Prostate gland (tissue), 2 donors: Measurements from ENCODE around the gene OR52M1. TPM values are rescaled to one million over a fixed set of nuclear protein-coding genes. Genes with fewer than 3 reads are reported as not detected.

Experiments
- DNase-seq: peaks from one replicate; pipeline ENCODE4 v3.0.0-alpha.2; 2019; ENCODE audit warnings: low spot score
- H3K27ac ChIP-seq, 2 donors: fragments of 200-600 bp; sonication (generic); 2 replicates each; pipeline ENCODE4 v1.5.1; 2017 to 2019
- H3K27me3 ChIP-seq: fragments of 200-600 bp; sonication (generic); replicated peaks from 2 replicates; pipeline ENCODE4 v1.5.1; 2019; ENCODE audit not compliant: insufficient read depth
- H3K36me3 ChIP-seq, 2 donors: fragments of 200-600 bp; sonication (generic); 1 replicate in 1 of 2; 2 replicates in 1 of 2; pipeline versions ENCODE4 v1.5.1 to v1.8.1; 2017 to 2019
- H3K4me1 ChIP-seq: fragments of 200-600 bp; sonication (generic); replicated peaks from 2 replicates; pipeline ENCODE4 v1.5.1; 2019
- H3K4me3 ChIP-seq, 2 donors: fragments of 200-600 bp; sonication (generic); 2 replicates each; pipeline ENCODE4 v1.5.1; 2017 to 2019
- H3K9me3 ChIP-seq: fragments of 200-600 bp; sonication (generic); 2 replicates; pipeline ENCODE4 v1.5.1; 2017
- POLR2A ChIP-seq: fragments of 450-650 bp; IDR thresholded peaks from one replicate; pipeline ENCODE4 v1.6.1; 2016; ENCODE audit warnings: antibody characterized with exemption, mild to moderate bottlenecking
- POLR2AphosphoS5 ChIP-seq: sonication (generic); formaldehyde crosslinking; IDR thresholded peaks from one replicate; pipeline ENCODE4 v1.6.1; 2017; ENCODE audit warnings: antibody characterized with exemption
- WGBS: methylation state at CpG from one replicate; pipeline ENCODE4 v1.1.5; 2018; 5-methylcytosine and 5-hydroxymethylcytosine counted together
- intact Hi-C: fragments of 100-400 bp; cut with DNase I; formaldehyde crosslinking; loops from one replicate; pipeline ENCODE4 v1.14.2; 2022
- total RNA-seq, 2 donors: library from RNA; depleted of rRNA; stranded (reverse); fragments of >200 nt; gene quantifications; one replicate each; pipeline ENCODE4 v1.1.0, GENCODE V29; 2016
- TF ChIP-seq, protein P1 (sequence below), 4 experiments: fragments of 200-600 bp in 2 of 4; fragments of 450-650 bp in 2 of 4; sonication (generic) in 2 of 4; IDR thresholded peaks; 1 replicate in 3 of 4; 2 replicates in 1 of 4; pipeline ENCODE4 v1.5.1; 2016 to 2019; ENCODE audit warnings: antibody characterized with exemption in 4 of 4, mild to moderate bottlenecking in 2 of 4, moderate library complexity in 2 of 4

OR52M1 gene
- total RNA-seq, 2 donors from 2014 or later: not detected

DNA sequence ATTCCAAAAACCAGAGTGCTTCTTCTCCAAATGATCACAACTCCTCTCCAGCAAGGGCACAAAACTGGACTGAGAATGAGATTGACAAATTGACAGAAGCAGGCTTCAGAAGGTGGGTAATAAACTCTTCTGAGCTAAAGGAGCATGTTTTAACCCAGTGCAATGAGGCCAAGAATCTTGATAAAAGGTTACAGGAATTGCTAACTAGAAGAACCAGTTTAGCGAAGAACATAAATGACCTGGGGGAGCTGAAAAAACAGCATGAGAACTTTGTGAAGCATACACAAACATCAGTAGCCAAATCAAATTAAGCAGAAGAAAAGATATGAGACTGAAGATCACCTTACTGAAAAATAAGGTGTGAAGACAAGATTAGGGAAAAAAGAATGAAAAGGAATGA, 15.5 kb downstream of the OR52M1 start:
- Histone ChIP-seq H3K36me3 (no peaks in the 10 kb centered on the region), H3K27me3 (no peaks in the 10 kb centered on the region), H3K9me3 (no peaks in the 10 kb centered on the region), H3K4me1 (peaks cover 3% of the 10 kb centered on the region), H3K27ac (no peak overlapping the region), H3K4me3 (no peak overlapping the region)
- intact Hi-C loops: no loop called here
- DNase-seq: no peak
- 44% methylated on average over 1 of the region's 1 CpG for WGBS
- TF ChIP-seq, protein P1, sequence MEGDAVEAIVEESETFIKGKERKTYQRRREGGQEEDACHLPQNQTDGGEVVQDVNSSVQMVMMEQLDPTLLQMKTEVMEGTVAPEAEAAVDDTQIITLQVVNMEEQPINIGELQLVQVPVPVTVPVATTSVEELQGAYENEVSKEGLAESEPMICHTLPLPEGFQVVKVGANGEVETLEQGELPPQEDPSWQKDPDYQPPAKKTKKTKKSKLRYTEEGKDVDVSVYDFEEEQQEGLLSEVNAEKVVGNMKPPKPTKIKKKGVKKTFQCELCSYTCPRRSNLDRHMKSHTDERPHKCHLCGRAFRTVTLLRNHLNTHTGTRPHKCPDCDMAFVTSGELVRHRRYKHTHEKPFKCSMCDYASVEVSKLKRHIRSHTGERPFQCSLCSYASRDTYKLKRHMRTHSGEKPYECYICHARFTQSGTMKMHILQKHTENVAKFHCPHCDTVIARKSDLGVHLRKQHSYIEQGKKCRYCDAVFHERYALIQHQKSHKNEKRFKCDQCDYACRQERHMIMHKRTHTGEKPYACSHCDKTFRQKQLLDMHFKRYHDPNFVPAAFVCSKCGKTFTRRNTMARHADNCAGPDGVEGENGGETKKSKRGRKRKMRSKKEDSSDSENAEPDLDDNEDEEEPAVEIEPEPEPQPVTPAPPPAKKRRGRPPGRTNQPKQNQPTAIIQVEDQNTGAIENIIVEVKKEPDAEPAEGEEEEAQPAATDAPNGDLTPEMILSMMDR (IDR thresholded peaks at IDR 0.05): no peak
- no peak for TF ChIP-seq POLR2AphosphoS5

DNA sequence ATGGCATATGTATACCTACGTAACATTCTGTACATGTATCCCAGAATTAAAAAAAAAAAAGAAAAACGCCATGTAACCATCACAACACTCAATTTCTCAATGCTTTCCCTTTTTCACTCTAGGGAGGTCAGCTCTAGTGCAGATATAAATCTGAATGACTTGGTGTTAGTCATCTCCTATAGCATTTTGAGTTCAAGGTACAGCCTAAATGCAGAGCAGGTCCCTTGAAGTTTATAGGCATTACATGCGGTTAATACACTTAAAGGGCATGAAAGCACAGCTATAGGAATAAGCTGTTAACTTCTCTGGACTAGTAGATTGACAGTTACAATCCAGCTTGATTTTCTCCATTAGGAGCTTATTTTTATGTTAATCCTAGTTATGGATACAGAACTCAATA, 20.4 kb downstream of the OR52M1 start:
- 78% methylated on average over 3 of the region's 3 CpGs for WGBS
- Histone ChIP-seq H3K4me3 (no peak overlapping the region), H3K9me3 (no peaks in the 10 kb centered on the region), H3K27me3 (no peaks in the 10 kb centered on the region), H3K36me3 (no peaks in the 10 kb centered on the region), H3K4me1 (no peaks in the 10 kb centered on the region), H3K27ac (no peak overlapping the region)
- no peak for DNase-seq
- intact Hi-C loops: no loop called here
- no peak for TF ChIP-seq POLR2AphosphoS5
- TF ChIP-seq, protein P1 (IDR thresholded peaks at IDR 0.05): no peak
- TF ChIP-seq POLR2A: no peak

DNA sequence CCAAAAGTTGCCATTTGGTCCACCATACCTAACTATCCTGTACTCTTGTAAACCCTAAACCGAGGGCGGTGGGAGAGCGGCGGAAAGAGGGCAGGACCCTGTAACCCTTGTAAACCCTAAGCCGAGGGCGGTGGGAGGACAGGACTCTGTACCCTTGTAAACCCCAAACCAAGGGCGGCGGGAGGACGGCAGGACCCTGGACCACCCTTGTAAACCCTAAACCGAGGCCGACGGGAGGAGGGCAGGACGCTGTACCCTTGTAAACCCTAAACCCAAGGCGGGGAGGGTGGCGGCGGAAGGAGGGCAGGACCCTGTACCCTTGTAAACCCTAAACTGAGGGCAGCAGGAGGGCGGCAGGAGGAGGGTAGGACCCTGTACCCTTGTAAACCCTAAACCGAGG, 24.1 kb downstream of the OR52M1 start:
- WGBS: 94% methylated on average over 18 of the region's 18 CpGs
- TF ChIP-seq, protein P1 (IDR thresholded peaks at IDR 0.05): no peak
- TF ChIP-seq POLR2A: no peak
- TF ChIP-seq POLR2AphosphoS5: no peak
- no peak overlapping the region for H3K4me3 ChIP-seq
- no peak overlapping the region for H3K27ac ChIP-seq
- H3K36me3 ChIP-seq: no peaks in the 10 kb centered on the region
- no peaks in the 10 kb centered on the region for H3K4me1 ChIP-seq
- intact Hi-C loops: no loop called here
- DNase-seq: no peak
- no peaks in the 10 kb centered on the region for H3K9me3 ChIP-seq
- no peaks in the 10 kb centered on the region for H3K27me3 ChIP-seq

GRCh38 chr11:4576880-4577279, 31.9 kb downstream of the OR52M1 start:
- H3K27me3 ChIP-seq: no peaks in the 10 kb centered on the region
- no peaks in the 10 kb centered on the region for H3K36me3 ChIP-seq
- no peak overlapping the region for H3K4me3 ChIP-seq
- DNase-seq: no peak
- H3K9me3 ChIP-seq: no peaks in the 10 kb centered on the region
- TF ChIP-seq POLR2A (no peak), POLR2AphosphoS5 (no peak)
- TF ChIP-seq, protein P1 (IDR thresholded peaks at IDR 0.05): no peak
- no peaks in the 10 kb centered on the region for H3K4me1 ChIP-seq
- 52% methylated on average over 3 of the region's 3 CpGs for WGBS
- intact Hi-C loops: no loop called here
- no peak overlapping the region for H3K27ac ChIP-seq

GRCh38 chr11:4577761-4578160, 32.8 kb downstream of the OR52M1 start:
- no peaks in the 10 kb centered on the region for H3K9me3 ChIP-seq
- no peaks in the 10 kb centered on the region for H3K36me3 ChIP-seq
- TF ChIP-seq, protein P1 (IDR thresholded peaks at IDR 0.05): no peak
- TF ChIP-seq POLR2A: no peak
- no peak for TF ChIP-seq POLR2AphosphoS5
- H3K4me3 ChIP-seq: no peak overlapping the region
- DNase-seq: no peak
- no peaks in the 10 kb centered on the region for H3K4me1 ChIP-seq
- 67% methylated on average over 2 of the region's 2 CpGs for WGBS
- H3K27me3 ChIP-seq: no peaks in the 10 kb centered on the region
- intact Hi-C loops: no loop called here
- no peak overlapping the region for H3K27ac ChIP-seq
